B cell (primary cell): ENCODE results near the gene C1orf174. TPM values are rescaled to one million over a fixed set of nuclear protein-coding genes. Genes with fewer than 3 reads are reported as not detected.
A peak's percentile ranks its signal among the peaks of the same experiment; 100 is the strongest.

Source experiments
- ATAC-seq: fragments of 200-7000 bp; cut with Tn5 transposase; one replicate; pipeline ENCODE4 v1.10.0; 2021; ENCODE audit warnings: low read depth, mild to moderate bottlenecking, moderate number of reproducible peaks, moderate library complexity
- CTCF ChIA-PET: fragments of 350-600 bp; sonication (Branson Sonifier 250); formaldehyde crosslinking; loops from one replicate; lab custom pipeline; 2021; ENCODE audit warnings: antibody characterized with exemption, inconsistent platforms; lab: Charles Lee
- POLR2A ChIA-PET: fragments of 350-600 bp; sonication (Branson Sonifier 250); formaldehyde crosslinking; loops from one replicate; lab custom pipeline; 2021; ENCODE audit warnings: antibody characterized with exemption; lab: Charles Lee
- DNase-seq: peaks from one replicate; pipeline ENCODE4 v3.0.0; 2013
- H2AFZ ChIP-seq: 2 replicates; pipeline ENCODE4 v1.6.1; 2012; ENCODE audit warnings: mild to moderate bottlenecking, low read depth, low read length; ENCODE audit not compliant: insufficient read depth, poor library complexity, severe bottlenecking
- H3K27ac ChIP-seq, 2 donors: 1 replicate in 1 of 2; 2 replicates in 1 of 2; pipeline ENCODE4 v1.5.1; 2012 to 2013; ENCODE audit warnings: low read length in 2 of 2, mild to moderate bottlenecking in 2 of 2, moderate library complexity in 1 of 2
- H3K27me3 ChIP-seq, 4 experiments: fragments of 200-600 bp in 1 of 4; sonication (generic) in 1 of 4; replicated peaks in 1 of 4; 1 replicate in 2 of 4; 2 replicates in 2 of 4; pipeline versions ENCODE4 v1.6.1 to v1.7.0; 2013 to 2016; ENCODE audit warnings: low read length in 3 of 4, mild to moderate bottlenecking in 2 of 4, mixed read lengths in 1 of 4, moderate library complexity in 1 of 4; ENCODE audit not compliant: insufficient read depth in 4 of 4, control insufficient read depth in 3 of 4; ENCODE audit errors: control extremely low read depth in 1 of 4
- H3K36me3 ChIP-seq, 2 experiments: replicated peaks in 1 of 2; 1 replicate in 1 of 2; 2 replicates in 1 of 2; pipeline versions ENCODE4 v1.6.1 to v1.7.1; 2013; ENCODE audit warnings: low read length in 1 of 2; ENCODE audit not compliant: insufficient read depth in 2 of 2, control insufficient read depth in 1 of 2; ENCODE audit errors: control extremely low read depth in 1 of 2, extremely low read depth in 1 of 2
- H3K4me1 ChIP-seq, 2 donors: fragments of 200-600 bp in 1 of 2; sonication (generic) in 1 of 2; 1 replicate in 1 of 2; 2 replicates in 1 of 2; pipeline versions ENCODE4 v1.5.1 to v1.6.1; 2013 to 2017; ENCODE audit warnings: low read length in 2 of 2; ENCODE audit not compliant: control insufficient read depth in 2 of 2, insufficient read depth in 2 of 2
- H3K4me2 ChIP-seq: replicated peaks from 2 replicates; pipeline ENCODE3; 2012; ENCODE audit warnings: mild to moderate bottlenecking, low read depth, low read length; ENCODE audit not compliant: poor library complexity, severe bottlenecking
- H3K4me3 ChIP-seq, 5 experiments: fragments of 200-600 bp in 1 of 5; sonication (generic) in 1 of 5; 1 replicate in 3 of 5; 2 replicates in 2 of 5; pipeline versions ENCODE4 v1.5.1 to v1.7.0; 2011 to 2016; ENCODE audit warnings: low read length in 4 of 5, mild to moderate bottlenecking in 4 of 5, low read depth in 2 of 5, control low read depth in 1 of 5, moderate library complexity in 1 of 5; ENCODE audit not compliant: insufficient read depth in 1 of 5; ENCODE audit errors: control extremely low read depth in 1 of 5, extremely low read depth in 1 of 5
- H3K79me2 ChIP-seq: fragments of 200-600 bp; sonication (generic); one replicate; pipeline ENCODE4 v1.6.0; 2016; ENCODE audit warnings: low read length; ENCODE audit not compliant: control insufficient read depth, insufficient read depth
- H3K9ac ChIP-seq: fragments of 200-600 bp; sonication (generic); 2 replicates; pipeline ENCODE4 v1.6.1; 2017; ENCODE audit warnings: mild to moderate bottlenecking, low read length, moderate library complexity
- H3K9me3 ChIP-seq, 3 donors: one replicate each; pipeline versions ENCODE4 v1.6.1 to v1.7.1; 2013; ENCODE audit warnings: low read length in 2 of 3; ENCODE audit not compliant: control insufficient read depth in 2 of 3, insufficient read depth in 1 of 3; ENCODE audit errors: control extremely low read depth in 1 of 3
- H4K20me1 ChIP-seq: 2 replicates; pipeline ENCODE4 v1.6.0; 2012; ENCODE audit warnings: mild to moderate bottlenecking, low read length; ENCODE audit not compliant: insufficient read depth, control insufficient read depth, poor library complexity, severe bottlenecking
- H3K27ac Mint-ChIP-seq: one replicate; pipeline ENCODE4 v1.8.0; 2021; ENCODE audit warnings: mixed read lengths
- H3K27me3 Mint-ChIP-seq: one replicate; pipeline ENCODE4 v1.8.0; 2021; ENCODE audit warnings: mixed read lengths
- H3K4me1 Mint-ChIP-seq: one replicate; pipeline ENCODE4 v1.8.0; 2021; ENCODE audit warnings: mixed read lengths
- H3K4me3 Mint-ChIP-seq: one replicate; pipeline ENCODE4 v1.8.0; 2021; ENCODE audit warnings: mixed read lengths
- H3K9me3 Mint-ChIP-seq: one replicate; pipeline ENCODE4 v1.8.0; 2022; ENCODE audit warnings: mixed read lengths; ENCODE audit not compliant: insufficient read depth
- EZH2 ChIP-seq: IDR thresholded peaks from 2 replicates; pipeline ENCODE4 v1.6.1; 2012; ENCODE audit warnings: borderline replicate concordance, low read depth, mild to moderate bottlenecking, moderate library complexity, low read length; ENCODE audit not compliant: insufficient read depth, poor library complexity, severe bottlenecking
- WGBS: methylation state at CpG from one replicate; pipeline ENCODE4 v1.1.5; 2013; ENCODE audit warnings: missing lambda C conversion rate; ENCODE audit not compliant: insufficient coverage; 5-methylcytosine and 5-hydroxymethylcytosine counted together
- intact Hi-C: fragments of 100-400 bp; cut with micrococcal nuclease; formaldehyde crosslinking; loops from one replicate; pipeline ENCODE4 v1.10.0; 2022
- polyA plus RNA-seq: library from polyadenylated mRNA; depleted of rRNA; stranded (reverse); fragments of >200 nt; gene quantifications from 2 replicates; pipeline ENCODE4 v1.2.3, GENCODE V29; 2012
- total RNA-seq, 2 donors: library from RNA; stranded (reverse); fragments of 120-200 nt in 1 of 2; gene quantifications; 1 replicate in 1 of 2; 2 replicates in 1 of 2; pipeline versions ENCODE4 v1.2.3 to v1.2.4, GENCODE V29; 2013 to 2022
- TF ChIP-seq, protein P1 (sequence below): fragments of 200-600 bp; IDR thresholded peaks from one replicate; pipeline ENCODE4 v1.8.0; 2022; ENCODE audit warnings: antibody characterized with exemption, mild to moderate bottlenecking

C1orf174 gene
- total and polyA plus RNA-seq, 2 donors (not counting 1 experiment from before 2014, with no cell fraction given) = 33.2 to 49.8 TPM

DNA sequence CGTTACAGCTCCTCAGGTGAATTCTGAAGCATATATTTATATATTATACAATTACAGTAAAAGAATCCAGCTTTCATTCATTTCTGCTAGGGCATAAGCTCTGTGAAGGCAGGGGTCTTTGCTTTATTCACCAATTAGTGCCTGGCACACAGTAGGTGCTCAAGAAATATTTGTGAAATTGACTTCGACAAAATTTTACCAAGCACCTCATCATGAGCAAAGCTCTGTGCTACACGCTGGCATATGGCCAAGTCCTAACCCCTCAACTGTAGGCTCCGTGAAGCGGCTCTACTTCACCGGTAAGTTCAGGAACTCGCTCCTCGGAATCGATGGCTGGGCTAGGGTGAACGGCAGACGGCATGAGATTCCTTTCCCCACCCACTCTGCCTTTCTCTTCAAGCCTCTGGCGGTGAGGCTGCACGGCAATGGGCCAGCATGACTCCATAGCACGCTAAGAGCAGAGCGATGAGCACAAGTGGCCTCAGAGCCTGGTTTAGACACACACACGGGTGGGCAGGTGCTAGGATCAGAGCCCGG lies 8.7 kb downstream of the C1orf174 start:
- ChIA-PET POLR2A (interaction anchor here (1.0 kb wide), 1 partner anchor 9 kb away, joined by 3 read pairs; the partner anchor contains the start of gene C1orf174), CTCF (no interaction called here)
- TF ChIP-seq, protein P1, sequence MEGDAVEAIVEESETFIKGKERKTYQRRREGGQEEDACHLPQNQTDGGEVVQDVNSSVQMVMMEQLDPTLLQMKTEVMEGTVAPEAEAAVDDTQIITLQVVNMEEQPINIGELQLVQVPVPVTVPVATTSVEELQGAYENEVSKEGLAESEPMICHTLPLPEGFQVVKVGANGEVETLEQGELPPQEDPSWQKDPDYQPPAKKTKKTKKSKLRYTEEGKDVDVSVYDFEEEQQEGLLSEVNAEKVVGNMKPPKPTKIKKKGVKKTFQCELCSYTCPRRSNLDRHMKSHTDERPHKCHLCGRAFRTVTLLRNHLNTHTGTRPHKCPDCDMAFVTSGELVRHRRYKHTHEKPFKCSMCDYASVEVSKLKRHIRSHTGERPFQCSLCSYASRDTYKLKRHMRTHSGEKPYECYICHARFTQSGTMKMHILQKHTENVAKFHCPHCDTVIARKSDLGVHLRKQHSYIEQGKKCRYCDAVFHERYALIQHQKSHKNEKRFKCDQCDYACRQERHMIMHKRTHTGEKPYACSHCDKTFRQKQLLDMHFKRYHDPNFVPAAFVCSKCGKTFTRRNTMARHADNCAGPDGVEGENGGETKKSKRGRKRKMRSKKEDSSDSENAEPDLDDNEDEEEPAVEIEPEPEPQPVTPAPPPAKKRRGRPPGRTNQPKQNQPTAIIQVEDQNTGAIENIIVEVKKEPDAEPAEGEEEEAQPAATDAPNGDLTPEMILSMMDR = no peak
- H3K4me3 ChIP-seq = no peak overlapping the region
- H3K9ac ChIP-seq = no peak overlapping the region
- peaks cover 29% of the 10 kb centered on the region for H4K20me1 ChIP-seq
- WGBS = 99% methylated on average over 11 of the region's 17 CpGs
- Mint-ChIP-seq H3K4me1 (peaks cover 26% of the 10 kb centered on the region), H3K27me3 (no peaks in the 10 kb centered on the region), H3K9me3 (no peaks in the 10 kb centered on the region), H3K27ac (no peak overlapping the region), H3K4me3 (no peak overlapping the region)
- peaks cover 54% of the 10 kb centered on the region for H3K79me2 ChIP-seq
- peaks cover 14 to 48% of the 10 kb centered on the region in 2 experiments for H3K36me3 ChIP-seq
- no peaks in the 10 kb centered on the region for H3K27me3 ChIP-seq
- no peak overlapping the region for H3K27ac ChIP-seq
- H3K4me1 ChIP-seq = peaks cover 8 to 25% of the 10 kb centered on the region in 2 donors
- no peak overlapping the region for H3K4me2 ChIP-seq
- ATAC-seq = no peak
- H3K9me3 ChIP-seq = peaks cover 0 to 3% (median 0%) of the 10 kb centered on the region in 3 donors
- no peak for DNase-seq
- intact Hi-C loops = no loop called here
- no peak overlapping the region for H2AFZ ChIP-seq

GRCh38 chr1:3890389-3891328 lies 9.4 kb downstream of the C1orf174 start:
- H3K9me3 Mint-ChIP-seq = no peaks in the 10 kb centered on the region
- no peaks in the 10 kb centered on the region for H3K27me3 ChIP-seq
- H4K20me1 ChIP-seq = peaks cover 29% of the 10 kb centered on the region
- 61% methylated on average over 21 of the region's 26 CpGs for WGBS
- no peak overlapping the region for H3K27ac ChIP-seq
- H3K4me3 Mint-ChIP-seq = peak overlapping the region; percentile 16
- ATAC-seq = no peak
- no peak overlapping the region for H3K4me3 ChIP-seq
- CTCF ChIA-PET = no interaction called here
- H3K9me3 ChIP-seq = no peaks in the 10 kb centered on the region
- H3K4me1 Mint-ChIP-seq = peaks cover 20% of the 10 kb centered on the region
- no peak for TF ChIP-seq EZH2
- H3K4me2 ChIP-seq = no peak overlapping the region
- no peak overlapping the region for H2AFZ ChIP-seq
- H3K4me1 ChIP-seq = peaks cover 8 to 25% of the 10 kb centered on the region in 2 donors
- no peaks in the 10 kb centered on the region for H3K27me3 Mint-ChIP-seq
- H3K9ac ChIP-seq = no peak overlapping the region
- peaks cover 18 to 52% of the 10 kb centered on the region in 2 experiments for H3K36me3 ChIP-seq
- POLR2A ChIA-PET = interaction anchor here (1.0 kb wide), 1 partner anchor 10 kb away, joined by 3 read pairs; the partner anchor contains the start of gene C1orf174
- peak overlapping the region; percentile 41 for H3K27ac Mint-ChIP-seq
- peaks cover 47% of the 10 kb centered on the region for H3K79me2 ChIP-seq
- DNase-seq = no peak
- intact Hi-C loops = no loop called here
